Neural progenitor cell (in vitro differentiated cells): Measurements from ENCODE around the gene ULBP2. TPM values are rescaled to one million over a fixed set of nuclear protein-coding genes. Genes with fewer than 3 reads are reported as not detected.
"Not testable (repeated sequence)": the region's sequence is repeated elsewhere in the genome, so short reads cannot be mapped to it uniquely, and the experiment has no call there.

Source experiments
- DNase-seq: peaks from one replicate; pipeline ENCODE4 v3.0.0-alpha.2; 2016; ENCODE audit warnings: low spot score
- H2AFZ ChIP-seq: fragments of 200-600 bp; sonication (generic); replicated peaks from 2 replicates; pipeline ENCODE4 v1.6.1; 2016; ENCODE audit warnings: antibody characterized with exemption
- H3F3A ChIP-seq: fragments of 200-600 bp; sonication (generic); 2 replicates; pipeline ENCODE4 v1.6.1; 2016; ENCODE audit warnings: antibody characterized with exemption, low read depth
- H3K27ac ChIP-seq: fragments of 200-600 bp; sonication (generic); 2 replicates; pipeline ENCODE4 v1.5.1; 2016; ENCODE audit warnings: mild to moderate bottlenecking
- H3K27me3 ChIP-seq: fragments of 200-600 bp; sonication (generic); 2 replicates; pipeline ENCODE4 v1.6.1; 2016; ENCODE audit warnings: mild to moderate bottlenecking, moderate library complexity
- H3K36me3 ChIP-seq: fragments of 200-600 bp; sonication (generic); 2 replicates; pipeline ENCODE4 v1.5.1; 2016
- H3K4me1 ChIP-seq: fragments of 200-600 bp; sonication (generic); 2 replicates; pipeline ENCODE4 v1.6.1; 2016; ENCODE audit warnings: mixed run types
- H3K4me2 ChIP-seq: fragments of 200-600 bp; sonication (generic); 2 replicates; pipeline ENCODE4 v1.6.1; 2016
- H3K4me3 ChIP-seq: fragments of 200-600 bp; sonication (generic); 2 replicates; pipeline ENCODE4 v1.5.1; 2016
- H3K79me2 ChIP-seq: fragments of 200-600 bp; sonication (generic); 2 replicates; pipeline ENCODE4 v1.6.1; 2016; ENCODE audit warnings: low read depth
- H3K9ac ChIP-seq: fragments of 200-600 bp; sonication (generic); 2 replicates; pipeline ENCODE4 v1.6.1; 2016
- H3K9me3 ChIP-seq: fragments of 200-600 bp; sonication (generic); 2 replicates; pipeline ENCODE4 v1.5.1; 2016; ENCODE audit warnings: low read depth
- H4K20me1 ChIP-seq: fragments of 200-600 bp; sonication (generic); 2 replicates; pipeline ENCODE4 v1.6.1; 2016; ENCODE audit warnings: low read depth
- H3K27ac Mint-ChIP-seq: 3 replicates; pipeline ENCODE4 v1.8.0; 2021; ENCODE audit warnings: mixed read lengths
- H3K27me3 Mint-ChIP-seq: 2 replicates; pipeline ENCODE4 v1.8.0; 2022; ENCODE audit warnings: low read depth, mild to moderate bottlenecking, inconsistent platforms, moderate library complexity, mixed read lengths; ENCODE audit not compliant: insufficient read depth
- H3K36me3 Mint-ChIP-seq: 3 replicates; pipeline ENCODE4 v1.8.0; 2021; ENCODE audit warnings: mixed read lengths
- H3K4me1 Mint-ChIP-seq: 3 replicates; pipeline ENCODE4 v1.8.0; 2021; ENCODE audit warnings: mixed read lengths
- H3K4me3 Mint-ChIP-seq: 3 replicates; pipeline ENCODE4 v1.8.0; 2021; ENCODE audit warnings: mild to moderate bottlenecking, moderate library complexity, mixed read lengths
- H3K9me3 Mint-ChIP-seq: 3 replicates; pipeline ENCODE4 v1.8.0; 2020; ENCODE audit warnings: mixed read lengths
- CTCF ChIP-seq: fragments of 200-600 bp; sonication (generic); IDR thresholded peaks from 2 replicates; pipeline ENCODE4 v1.5.1; 2017; ENCODE audit warnings: antibody characterized with exemption, mild to moderate bottlenecking
- EZH2 ChIP-seq: fragments of 200-600 bp; sonication (generic); IDR thresholded peaks from 2 replicates; pipeline ENCODE4 v1.6.1; 2017; ENCODE audit warnings: antibody characterized with exemption, mild to moderate bottlenecking, moderate library complexity
- EZH2phosphoT487 ChIP-seq: fragments of 200-600 bp; sonication (generic); IDR thresholded peaks from 2 replicates; pipeline ENCODE4 v1.6.1; 2017; ENCODE audit warnings: antibody characterized with exemption
- total RNA-seq: library from RNA; depleted of rRNA; stranded (reverse); fragments of >200 nt; gene quantifications from 2 replicates; pipeline ENCODE4 v1.2.3, GENCODE V29; 2015; ENCODE audit warnings: low replicate concordance

Gene ULBP2
- total RNA-seq, 1 donor from 2014 or later: not detected

- H3K36me3 ChIP-seq: no peaks in the 10 kb centered on the region
- no peak for DNase-seq
- peaks cover 5% of the 10 kb centered on the region for H3K4me1 ChIP-seq
- H3K4me3 Mint-ChIP-seq: peak overlapping the region; percentile 79
- no peak overlapping the region for H3K4me3 ChIP-seq
- H3K9ac ChIP-seq: no peak overlapping the region
- no peaks in the 10 kb centered on the region for H3F3A ChIP-seq
- no peak overlapping the region for H3K4me2 ChIP-seq
- H3K79me2 ChIP-seq: no peaks in the 10 kb centered on the region
- no peak overlapping the region for H2AFZ ChIP-seq
- no peaks in the 10 kb centered on the region for H3K9me3 ChIP-seq
- H3K27ac ChIP-seq: no peak overlapping the region
- H4K20me1 ChIP-seq: peaks cover 19% of the 10 kb centered on the region
- H3K27me3 ChIP-seq: peaks cover 95% of the 10 kb centered on the region
- peaks cover 84% of the 10 kb centered on the region for H3K27me3 Mint-ChIP-seq
- TF ChIP-seq EZH2phosphoT487: no peak
- TF ChIP-seq EZH2: no peak
- no peak for TF ChIP-seq CTCF
- peaks cover 7% of the 10 kb centered on the region for H3K4me1 Mint-ChIP-seq
- H3K9me3 Mint-ChIP-seq: peaks cover 3% of the 10 kb centered on the region
- no peak overlapping the region for H3K27ac Mint-ChIP-seq
- no peaks in the 10 kb centered on the region for H3K36me3 Mint-ChIP-seq
Observed at GRCh38 chr6:149939909-149940671, 1.7 kb upstream of the ULBP2 start.

- H3K4me3 ChIP-seq: no peak overlapping the region
- H3K27ac Mint-ChIP-seq: no peak overlapping the region
- H3K4me1 Mint-ChIP-seq: peaks cover 7% of the 10 kb centered on the region
- H3K36me3 Mint-ChIP-seq: no peaks in the 10 kb centered on the region
- H3K4me1 ChIP-seq: peaks cover 5% of the 10 kb centered on the region
- peaks cover 19% of the 10 kb centered on the region for H4K20me1 ChIP-seq
- peaks cover 95% of the 10 kb centered on the region for H3K27me3 ChIP-seq
- no peak overlapping the region for H3K27ac ChIP-seq
- no peak overlapping the region for H3K9ac ChIP-seq
- peaks cover 82% of the 10 kb centered on the region for H3K27me3 Mint-ChIP-seq
- no peak overlapping the region for H3K4me2 ChIP-seq
- H3F3A ChIP-seq: no peaks in the 10 kb centered on the region
- peaks cover 3% of the 10 kb centered on the region for H3K9me3 Mint-ChIP-seq
- no peak overlapping the region for H2AFZ ChIP-seq
- H3K36me3 ChIP-seq: no peaks in the 10 kb centered on the region
- TF ChIP-seq EZH2: no peak
- TF ChIP-seq CTCF: no peak
- no peak for TF ChIP-seq EZH2phosphoT487
- peak overlapping the region; percentile 79 for H3K4me3 Mint-ChIP-seq
- no peaks in the 10 kb centered on the region for H3K9me3 ChIP-seq
- no peaks in the 10 kb centered on the region for H3K79me2 ChIP-seq
- DNase-seq: no peak
Observed at GRCh38 chr6:149940672-149940982, 1.2 kb upstream of the ULBP2 start.

GRCh38 chr6:149942461-149942829, 631 bp downstream of the ULBP2 start:
- Mint-ChIP-seq H3K36me3 (no peaks in the 10 kb centered on the region), H3K27me3 (peaks cover 72% of the 10 kb centered on the region), H3K9me3 (peaks cover 3% of the 10 kb centered on the region), H3K4me1 (peaks cover 7% of the 10 kb centered on the region), H3K4me3 (peak overlapping the region; percentile 91), H3K27ac (no peak overlapping the region)
- H3K36me3 ChIP-seq: no peaks in the 10 kb centered on the region
- H3K9me3 ChIP-seq: no peaks in the 10 kb centered on the region
- peaks cover 5% of the 10 kb centered on the region for H3K4me1 ChIP-seq
- H2AFZ ChIP-seq: peak overlapping the region; percentile 75
- H3K4me2 ChIP-seq: peak overlapping the region; percentile 91
- peak overlapping the region; percentile 57 for H3K4me3 ChIP-seq
- H3K9ac ChIP-seq: no peak overlapping the region
- TF ChIP-seq CTCF: no peak
- TF ChIP-seq EZH2: no peak
- TF ChIP-seq EZH2phosphoT487: no peak
- H3K27ac ChIP-seq: no peak overlapping the region
- peaks cover 19% of the 10 kb centered on the region for H4K20me1 ChIP-seq
- DNase-seq: no peak
- no peaks in the 10 kb centered on the region for H3F3A ChIP-seq
- no peaks in the 10 kb centered on the region for H3K79me2 ChIP-seq
- H3K27me3 ChIP-seq: peaks cover 92% of the 10 kb centered on the region

- Histone ChIP-seq H3K27me3 (peaks cover 90% of the 10 kb centered on the region), H4K20me1 (peaks cover 19% of the 10 kb centered on the region)
- DNase-seq, H3K9ac ChIP-seq, H3K79me2 ChIP-seq, H3K9me3 Mint-ChIP-seq, H3K4me1 Mint-ChIP-seq, H3F3A ChIP-seq, H3K4me2 ChIP-seq, H2AFZ ChIP-seq, H3K4me3 ChIP-seq, H3K4me1 ChIP-seq, H3K36me3 Mint-ChIP-seq, H3K27ac ChIP-seq, H3K36me3 ChIP-seq, H3K27ac Mint-ChIP-seq, H3K9me3 ChIP-seq: not testable (repeated sequence)
- Mint-ChIP-seq H3K27me3 (peaks cover 69% of the 10 kb centered on the region), H3K4me3 (peak overlapping the region; percentile 91)
Observed at GRCh38 chr6:149943321-149943720, 1.5 kb downstream of the ULBP2 start.

GRCh38 chr6:149945276-149945675, 3.5 kb downstream of the ULBP2 start:
- not testable (repeated sequence) for H3K4me3 Mint-ChIP-seq, H3K4me1 Mint-ChIP-seq, H2AFZ ChIP-seq, H3K27ac ChIP-seq, H3K27ac Mint-ChIP-seq, DNase-seq, H3K9me3 Mint-ChIP-seq, H3F3A ChIP-seq, H3K79me2 ChIP-seq, H3K4me3 ChIP-seq, H3K4me1 ChIP-seq, H3K9me3 ChIP-seq, H3K4me2 ChIP-seq, H3K36me3 Mint-ChIP-seq, H3K36me3 ChIP-seq, H3K9ac ChIP-seq, H4K20me1 ChIP-seq
- peaks cover 90% of the 10 kb centered on the region for H3K27me3 ChIP-seq
- H3K27me3 Mint-ChIP-seq: peaks cover 65% of the 10 kb centered on the region

GRCh38 chr6:149946631-149947030, 4.8 kb downstream of the ULBP2 start:
- DNase-seq, H3F3A ChIP-seq, H3K27ac ChIP-seq, H3K4me3 ChIP-seq, H3K36me3 Mint-ChIP-seq, H3K9me3 Mint-ChIP-seq, H3K36me3 ChIP-seq, H4K20me1 ChIP-seq, H3K4me2 ChIP-seq, H3K4me1 ChIP-seq, H3K27ac Mint-ChIP-seq, H3K4me3 Mint-ChIP-seq, H3K9me3 ChIP-seq, H3K4me1 Mint-ChIP-seq, H3K9ac ChIP-seq, H3K79me2 ChIP-seq, H2AFZ ChIP-seq: not testable (repeated sequence)
- H3K27me3 ChIP-seq: peaks cover 90% of the 10 kb centered on the region
- H3K27me3 Mint-ChIP-seq: peaks cover 65% of the 10 kb centered on the region
